SIG-M5 treated with dmso at 0.1 percent for 504 hours (cell line): ENCODE measurements around the gene IDH3G.
A peak's percentile ranks its signal among the peaks of the same experiment; 100 is the strongest.
"Not testable (repeated sequence)": the region's sequence is repeated elsewhere in the genome, so short reads cannot be mapped to it uniquely, and the experiment has no call there.

Source experiments
- DNase-seq: peaks from one replicate; lab custom pipeline; 2025; ENCODE audit not compliant: unreplicated experiment; lab: John Stamatoyannopoulos, UW

The IDH3G gene

GRCh38 chrX:153794018-153794896 lies at the start of gene IDH3G, which contains the start of gene SSR4:
Gene IDH3G (minus strand): TSS chrX:153794375. CDS start chrX:153794326, 49 bp downstream.
Gene SSR4 (plus strand): TSS chrX:153794668. CDS start chrX:153794688, 20 bp downstream.
- peak; percentile 91 for DNase-seq

GRCh38 chrX:153836921-153837320 lies 42.7 kb upstream of the IDH3G start:
- no peak for DNase-seq

GRCh38 chrX:153832728-153833127 lies 38.6 kb upstream of the IDH3G start:
- DNase-seq, result no peak

GRCh38 chrX:153831429-153832150 lies 37.4 kb upstream of the IDH3G start:
- peak; percentile 15 for DNase-seq

GRCh38 chrX:153830640-153831428 lies 36.7 kb upstream of the IDH3G start:
- DNase-seq, result no peak

- no peak for DNase-seq
Measured at GRCh38 chrX:153829799-153830639, 35.8 kb upstream of the IDH3G start, which contains the start of gene PDZD4. Gene PDZD4 (minus strand): TSS chrX:153830544. CDS start chrX:153830298, 246 bp downstream.

- DNase-seq, result no peak
Measured at GRCh38 chrX:153829549-153829798, 35.3 kb upstream of the IDH3G start.

- no peak for DNase-seq
Measured at GRCh38 chrX:153828723-153829548, 34.8 kb upstream of the IDH3G start.

GRCh38 chrX:153828308-153828707 lies 34.1 kb upstream of the IDH3G start:
- DNase-seq, result no peak

GRCh38 chrX:153827903-153828302 lies 33.7 kb upstream of the IDH3G start:
- DNase-seq, result no peak

- DNase-seq, result no peak
Measured at GRCh38 chrX:153827016-153827415, 32.8 kb upstream of the IDH3G start.

GRCh38 chrX:153825042-153825441 lies 30.9 kb upstream of the IDH3G start:
- no peak for DNase-seq

GRCh38 chrX:153824348-153824747 lies 30.2 kb upstream of the IDH3G start:
- DNase-seq, result no peak

- DNase-seq, result no peak
Measured at GRCh38 chrX:153821066-153821465, 26.9 kb upstream of the IDH3G start.

- DNase-seq, result no peak
Measured at GRCh38 chrX:153820601-153821000, 26.4 kb upstream of the IDH3G start.

- no peak for DNase-seq
Measured at GRCh38 chrX:153819384-153820040, 25.3 kb upstream of the IDH3G start.

GRCh38 chrX:153818571-153819383 lies 24.6 kb upstream of the IDH3G start:
- DNase-seq, result no peak

GRCh38 chrX:153818064-153818463 lies 23.9 kb upstream of the IDH3G start:
- DNase-seq, result not testable (repeated sequence)
